ENCODE measurements around the gene POLR2B.

- no peak for TF ChIP-seq CTCF (tag by site-specific recombination; IDR thresholded peaks at IDR 0.05)
- no peak for TF ChIP-seq ZBTB11 (tag by site-specific recombination; conservative IDR thresholded peaks at IDR 0.05; ENCODE audit: low read depth)
- no peak for TF ChIP-seq ATF2 (tag by site-specific recombination; IDR thresholded peaks at IDR 0.05; ENCODE audit: low read depth)
- no peak for TF ChIP-seq ZNF366 (tag by site-specific recombination; conservative IDR thresholded peaks at IDR 0.05)
- TF ChIP-seq ZNF23 (tag by site-specific recombination; IDR thresholded peaks at IDR 0.05; ENCODE audit: borderline replicate concordance): no peak
- TF ChIP-seq PBX3 (CRISPR knock-in tag; IDR thresholded peaks at IDR 0.05): no peak
- no peak for TF ChIP-seq ELK4 (IDR thresholded peaks at IDR 0.05; ENCODE audit: borderline replicate concordance, low read depth, low read length)
- no peak for TF ChIP-seq ZNF350 (tag by site-specific recombination; IDR thresholded peaks at IDR 0.05)
- TF ChIP-seq YY1 (tag by site-specific recombination; IDR thresholded peaks at IDR 0.05): no peak
- no peak for TF ChIP-seq ZNF311 (tag by site-specific recombination; IDR thresholded peaks at IDR 0.05; ENCODE audit: borderline replicate concordance)
- no peak for TF ChIP-seq ZNF223 (tag by site-specific recombination; IDR thresholded peaks at IDR 0.05)
These were observed 37.3 kb upstream of the POLR2B start for GRCh38 chr4:56941403-56941802.
